Trophoblast cell (in vitro differentiated cells and primary cell): ENCODE results near the gene ABCG1.

Experiments used
- DNase-seq, 2 donors: peaks; one replicate each; pipeline ENCODE4 v3.0.0-alpha.2; 2016
- H2AFZ ChIP-seq: 2 replicates; pipeline ENCODE4 v1.6.1; 2013; ENCODE audit warnings: low read length, moderate library complexity, mild to moderate bottlenecking; ENCODE audit not compliant: insufficient read depth, poor library complexity
- H2AK5ac ChIP-seq: 2 replicates; pipeline ENCODE4 v1.6.1; 2013; ENCODE audit warnings: mild to moderate bottlenecking, low read length
- H2BK120ac ChIP-seq: 2 replicates; pipeline ENCODE4 v1.6.1; 2013; ENCODE audit warnings: low read length, mild to moderate bottlenecking, moderate library complexity; ENCODE audit not compliant: insufficient read depth, poor library complexity
- H2BK12ac ChIP-seq: 2 replicates; pipeline ENCODE4 v1.6.1; 2013; ENCODE audit warnings: mild to moderate bottlenecking, low read length, moderate library complexity
- H2BK5ac ChIP-seq: 2 replicates; pipeline ENCODE4 v1.6.1; 2013; ENCODE audit warnings: low read length, low read depth, moderate library complexity, mild to moderate bottlenecking; ENCODE audit not compliant: poor library complexity
- H3K14ac ChIP-seq: 2 replicates; pipeline ENCODE4 v1.6.1; 2013; ENCODE audit warnings: mild to moderate bottlenecking, low read length
- H3K18ac ChIP-seq: 2 replicates; pipeline ENCODE4 v1.6.1; 2013; ENCODE audit warnings: mild to moderate bottlenecking, low read length
- H3K23ac ChIP-seq: 2 replicates; pipeline ENCODE4 v1.6.1; 2013; ENCODE audit warnings: low read length
- H3K27ac ChIP-seq: 2 replicates; pipeline ENCODE4 v1.5.1; 2013; ENCODE audit warnings: low read depth, mild to moderate bottlenecking, inconsistent platforms, low read length, moderate library complexity
- H3K27me3 ChIP-seq: 2 replicates; pipeline ENCODE4 v1.6.1; 2013; ENCODE audit warnings: inconsistent platforms, mild to moderate bottlenecking, low read length, moderate library complexity; ENCODE audit not compliant: insufficient read depth
- H3K36me3 ChIP-seq, 2 experiments: 1 replicate in 1 of 2; 2 replicates in 1 of 2; pipeline ENCODE4 v1.6.1; 2013; ENCODE audit warnings: low read length in 2 of 2, mild to moderate bottlenecking in 2 of 2, moderate library complexity in 1 of 2; ENCODE audit not compliant: insufficient read depth in 2 of 2, control insufficient read depth in 1 of 2
- H3K4ac ChIP-seq: 2 replicates; pipeline ENCODE4 v1.6.1; 2013; ENCODE audit warnings: low read depth, mild to moderate bottlenecking, low read length, moderate library complexity
- H3K4me1 ChIP-seq, 2 experiments: 1 replicate in 1 of 2; 2 replicates in 1 of 2; pipeline ENCODE4 v1.6.1; 2013; ENCODE audit warnings: low read length in 2 of 2, mild to moderate bottlenecking in 2 of 2, moderate library complexity in 1 of 2; ENCODE audit not compliant: insufficient read depth in 2 of 2, control insufficient read depth in 1 of 2
- H3K4me2 ChIP-seq: 2 replicates; pipeline ENCODE4 v1.6.1; 2013; ENCODE audit warnings: inconsistent platforms, mild to moderate bottlenecking, low read length, moderate library complexity
- H3K4me3 ChIP-seq: 2 replicates; pipeline ENCODE4 v1.5.1; 2013; ENCODE audit warnings: mild to moderate bottlenecking, low read depth, low read length, inconsistent platforms
- H3K79me1 ChIP-seq: one replicate; pipeline ENCODE4 v1.6.1; 2013; ENCODE audit warnings: low read length
- H3K79me2 ChIP-seq: 2 replicates; pipeline ENCODE4 v1.6.1; 2013; ENCODE audit warnings: low read length, mild to moderate bottlenecking; ENCODE audit not compliant: control insufficient read depth, insufficient read depth, poor library complexity
- H3K9ac ChIP-seq: 2 replicates; pipeline ENCODE4 v1.6.1; 2013; ENCODE audit warnings: mild to moderate bottlenecking, low read length
- H3K9me3 ChIP-seq: 2 replicates; pipeline ENCODE4 v1.6.1; 2013; ENCODE audit warnings: low read depth, mild to moderate bottlenecking, control low read depth, inconsistent platforms, low read length; ENCODE audit not compliant: insufficient read depth
- H4K12ac ChIP-seq: 2 replicates; pipeline ENCODE4 v1.6.1; 2013; ENCODE audit warnings: low read depth, mild to moderate bottlenecking, low read length, moderate library complexity
- H4K8ac ChIP-seq: 2 replicates; pipeline ENCODE4 v1.6.1; 2013; ENCODE audit warnings: low read depth, mild to moderate bottlenecking, low read length, moderate library complexity
- H4K91ac ChIP-seq: one replicate; pipeline ENCODE4 v1.6.1; 2013; ENCODE audit warnings: low read depth, mild to moderate bottlenecking, low read length, moderate library complexity
- WGBS: extraction: QIAGEN DNeasy Blood & Tissue Kit; methylation state at CpG from one replicate; pipeline ENCODE4 v1.1.7; 2013; ENCODE audit warnings: missing lambda C conversion rate; ENCODE audit not compliant: insufficient read length, insufficient coverage; ENCODE audit errors: extremely low coverage; 5-methylcytosine and 5-hydroxymethylcytosine counted together

The ABCG1 gene

DNA sequence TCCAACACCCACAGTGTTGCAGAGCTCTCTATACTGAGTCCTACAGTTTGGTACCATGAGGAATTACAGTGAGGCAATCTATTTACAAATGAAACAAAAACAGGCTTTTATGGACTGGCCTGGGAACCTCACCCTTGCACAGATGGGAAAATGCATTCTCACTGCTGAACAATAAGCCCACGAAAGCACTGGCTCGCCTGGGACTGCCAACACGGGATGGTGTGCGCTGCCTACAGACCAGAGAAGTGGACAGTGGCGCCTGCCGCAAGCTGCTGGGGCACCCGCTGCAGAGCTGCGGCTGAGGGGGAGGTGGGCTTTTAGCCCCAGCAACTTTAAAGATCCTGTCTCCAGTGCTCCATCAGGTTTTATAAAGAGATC lies 28.5 kb upstream of the ABCG1 start:
- H3K9me3 ChIP-seq, result no peaks in the 10 kb centered on the region
- H3K27ac ChIP-seq, result no peak overlapping the region
- H2AFZ ChIP-seq, result no peak overlapping the region
- no peak overlapping the region for H4K12ac ChIP-seq
- H3K36me3 ChIP-seq, result no peaks in the 10 kb centered on the region
- H2BK12ac ChIP-seq, result no peak overlapping the region
- WGBS, result no CpG with 5 or more reads among the region's 8 CpGs
- H4K8ac ChIP-seq, result no peak overlapping the region
- H3K4ac ChIP-seq, result no peak overlapping the region
- H3K23ac ChIP-seq, result no peak overlapping the region
- no peak overlapping the region for H4K91ac ChIP-seq
- H2BK120ac ChIP-seq, result no peak overlapping the region
- H3K79me2 ChIP-seq, result no peaks in the 10 kb centered on the region
- no peak overlapping the region for H3K4me2 ChIP-seq
- no peak overlapping the region for H3K9ac ChIP-seq
- H2BK5ac ChIP-seq, result no peak overlapping the region
- no peak overlapping the region for H2AK5ac ChIP-seq
- H3K14ac ChIP-seq, result no peak overlapping the region
- H3K4me1 ChIP-seq, result peaks cover 3 to 4% of the 10 kb centered on the region in 2 experiments
- DNase-seq, result no peak
- no peaks in the 10 kb centered on the region for H3K27me3 ChIP-seq
- H3K79me1 ChIP-seq, result no peaks in the 10 kb centered on the region
- no peak overlapping the region for H3K18ac ChIP-seq
- no peak overlapping the region for H3K4me3 ChIP-seq

GRCh38 chr21:42191064-42191463 lies 27.9 kb upstream of the ABCG1 start:
- Histone ChIP-seq H3K9ac (no peak overlapping the region), H2AK5ac (no peak overlapping the region), H4K8ac (no peak overlapping the region), H2BK5ac (no peak overlapping the region), H3K23ac (no peak overlapping the region), H2AFZ (no peak overlapping the region), H4K12ac (no peak overlapping the region), H3K14ac (no peak overlapping the region), H3K79me1 (no peaks in the 10 kb centered on the region), H3K27ac (no peak overlapping the region), H2BK120ac (no peak overlapping the region), H3K4me2 (no peak overlapping the region), H4K91ac (no peak overlapping the region), H3K27me3 (no peaks in the 10 kb centered on the region), H3K4ac (no peak overlapping the region), H3K79me2 (no peaks in the 10 kb centered on the region), H3K9me3 (no peaks in the 10 kb centered on the region), H3K18ac (no peak overlapping the region), H2BK12ac (no peak overlapping the region), H3K36me3 (no peaks in the 10 kb centered on the region), H3K4me1 (peaks cover 3 to 4% of the 10 kb centered on the region in 2 experiments), H3K4me3 (no peak overlapping the region)
- no CpG with 5 or more reads among the region's 5 CpGs for WGBS
- no peak for DNase-seq

DNA sequence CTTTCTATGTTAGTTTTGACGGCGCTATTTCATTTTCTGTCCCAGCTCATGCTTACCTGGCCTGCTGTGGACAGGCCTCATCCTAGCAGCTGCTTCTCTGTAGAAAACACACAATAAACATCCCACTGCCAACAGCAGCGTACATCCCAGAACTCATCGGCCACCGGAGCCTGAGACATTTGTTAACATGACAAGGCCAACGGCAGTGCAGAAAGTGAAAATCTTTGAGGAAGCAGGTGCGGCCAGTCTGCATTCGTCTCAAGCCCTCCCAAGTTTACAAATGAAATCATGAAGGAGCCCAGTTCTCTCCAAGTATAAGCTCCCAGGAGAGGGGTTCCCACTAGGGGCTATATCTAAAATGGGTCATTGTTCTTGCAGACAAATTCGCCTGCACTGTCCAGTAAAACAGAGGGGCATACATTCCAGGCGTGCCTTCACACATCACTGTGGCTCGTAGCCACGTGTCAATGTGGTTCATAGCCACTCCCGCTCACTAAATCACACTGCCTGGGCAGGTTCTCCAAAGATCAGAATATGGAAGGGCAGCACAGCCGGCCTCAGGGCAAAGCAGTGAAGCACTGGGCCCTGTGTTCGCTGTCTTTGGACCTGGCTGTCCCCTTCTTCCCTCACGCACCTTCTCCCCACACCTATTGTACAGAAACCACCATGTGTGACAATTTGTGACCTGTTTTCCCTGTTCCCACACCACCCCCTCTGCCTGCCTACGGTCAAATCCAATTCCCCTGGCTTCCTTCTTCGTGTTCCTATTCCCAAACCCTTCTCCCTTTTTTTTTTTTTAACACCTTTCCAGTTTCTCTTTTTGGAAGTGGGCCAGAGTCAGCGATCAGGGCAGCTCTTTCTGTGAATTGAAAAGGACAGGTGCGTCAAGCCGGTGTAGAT lies 27.0 kb upstream of the ABCG1 start:
- Histone ChIP-seq H3K18ac (no peak overlapping the region), H3K79me1 (no peaks in the 10 kb centered on the region), H3K23ac (no peak overlapping the region), H3K14ac (no peak overlapping the region), H3K27me3 (no peaks in the 10 kb centered on the region), H3K4me1 (peaks cover 3 to 4% of the 10 kb centered on the region in 2 experiments), H3K4me2 (no peak overlapping the region), H2AFZ (no peak overlapping the region), H3K4me3 (no peak overlapping the region), H3K79me2 (no peaks in the 10 kb centered on the region), H3K9me3 (no peaks in the 10 kb centered on the region), H2BK12ac (no peak overlapping the region), H3K27ac (no peak overlapping the region), H4K8ac (no peak overlapping the region), H2BK5ac (no peak overlapping the region), H4K91ac (no peak overlapping the region), H3K9ac (no peak overlapping the region), H4K12ac (no peak overlapping the region), H2BK120ac (no peak overlapping the region), H3K36me3 (no peaks in the 10 kb centered on the region), H2AK5ac (no peak overlapping the region), H3K4ac (no peak overlapping the region)
- no peak for DNase-seq
- no CpG with 5 or more reads among the region's 21 CpGs for WGBS

DNA sequence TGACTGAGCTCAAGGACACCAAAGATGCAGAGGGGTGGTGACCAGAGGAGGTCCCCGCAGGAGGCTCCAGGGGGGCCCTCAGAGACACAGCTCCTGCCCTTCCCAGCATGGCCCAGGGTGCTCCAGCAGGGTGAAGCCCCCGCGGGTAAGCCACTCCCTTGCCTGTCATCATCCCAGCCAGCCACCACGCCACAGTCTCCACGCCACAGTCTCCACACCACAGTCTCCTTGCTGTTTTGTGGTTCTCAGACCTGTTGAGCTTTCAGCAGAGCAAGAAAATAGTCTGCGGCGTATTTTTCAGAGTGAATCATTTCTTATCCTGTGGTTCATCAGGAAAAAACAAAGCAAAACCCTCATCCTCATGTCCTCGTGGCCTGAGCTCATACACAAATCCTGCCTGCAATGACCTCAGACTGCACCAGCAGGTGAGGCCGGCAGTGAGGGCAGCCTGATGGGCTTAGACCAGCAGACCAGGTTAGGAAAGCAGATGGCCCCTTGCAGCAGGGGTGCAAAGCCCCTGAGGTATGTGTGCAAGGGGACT lies 25.7 kb upstream of the ABCG1 start:
- Histone ChIP-seq H3K79me2 (no peaks in the 10 kb centered on the region), H3K14ac (no peak overlapping the region), H3K36me3 (no peaks in the 10 kb centered on the region), H2AK5ac (no peak overlapping the region), H3K9ac (no peak overlapping the region), H3K27ac (no peak overlapping the region), H2BK120ac (no peak overlapping the region), H3K18ac (no peak overlapping the region), H4K91ac (no peak overlapping the region), H2BK5ac (no peak overlapping the region), H3K23ac (no peak overlapping the region), H3K4me3 (no peak overlapping the region), H4K12ac (no peak overlapping the region), H2BK12ac (no peak overlapping the region), H3K4me2 (no peak overlapping the region), H3K79me1 (no peaks in the 10 kb centered on the region), H4K8ac (no peak overlapping the region), H3K9me3 (no peaks in the 10 kb centered on the region), H3K4me1 (peaks cover 3 to 4% of the 10 kb centered on the region in 2 experiments), H3K4ac (no peak overlapping the region), H3K27me3 (no peaks in the 10 kb centered on the region), H2AFZ (no peak overlapping the region)
- no CpG with 5 or more reads among the region's 9 CpGs for WGBS
- peak; percentile 95 to 96 for DNase-seq
